Measurements from ENCODE around the gene B3GALNT1. TPM values are rescaled to one million over a fixed set of nuclear protein-coding genes. Genes with fewer than 3 reads are reported as not detected.

The B3GALNT1 gene
- total RNA-seq, 2 donors from 2014 or later: 13.2 to 14.0 TPM

DNA sequence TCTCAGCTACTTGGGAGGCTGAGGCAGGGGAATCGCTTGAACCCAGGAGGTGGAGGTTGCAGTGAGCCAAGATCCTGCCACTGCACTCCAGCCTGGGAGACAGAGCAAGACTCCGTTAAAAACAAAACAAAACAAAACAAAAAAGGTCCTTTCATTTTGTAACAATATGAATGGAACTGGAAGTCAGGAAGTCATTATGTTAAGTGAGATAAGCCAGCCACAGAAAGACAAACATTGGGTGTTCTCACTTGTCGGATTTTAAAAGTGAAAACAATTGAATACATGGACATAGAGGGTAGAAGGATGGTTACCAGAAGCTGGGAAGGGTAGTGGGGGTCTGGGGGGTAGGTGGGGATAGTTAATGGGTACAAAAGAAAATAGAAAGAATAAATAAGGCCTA lies 12.5 kb upstream of the B3GALNT1 start:
- H3K27ac ChIP-seq: no peak overlapping the region
- 66% methylated on average over 3 of the region's 3 CpGs for WGBS
- H3K36me3 ChIP-seq: no peaks in the 10 kb centered on the region
- DNase-seq (ENCODE audit: low spot score): no peak
- no peaks in the 10 kb centered on the region for H3K9me3 ChIP-seq
- intact Hi-C loops (cut with DNase I): no loop called here
- no peak overlapping the region for H3K4me3 ChIP-seq
- H3K4me1 ChIP-seq (replicated peaks): no peaks in the 10 kb centered on the region
- TF ChIP-seq, protein P1, sequence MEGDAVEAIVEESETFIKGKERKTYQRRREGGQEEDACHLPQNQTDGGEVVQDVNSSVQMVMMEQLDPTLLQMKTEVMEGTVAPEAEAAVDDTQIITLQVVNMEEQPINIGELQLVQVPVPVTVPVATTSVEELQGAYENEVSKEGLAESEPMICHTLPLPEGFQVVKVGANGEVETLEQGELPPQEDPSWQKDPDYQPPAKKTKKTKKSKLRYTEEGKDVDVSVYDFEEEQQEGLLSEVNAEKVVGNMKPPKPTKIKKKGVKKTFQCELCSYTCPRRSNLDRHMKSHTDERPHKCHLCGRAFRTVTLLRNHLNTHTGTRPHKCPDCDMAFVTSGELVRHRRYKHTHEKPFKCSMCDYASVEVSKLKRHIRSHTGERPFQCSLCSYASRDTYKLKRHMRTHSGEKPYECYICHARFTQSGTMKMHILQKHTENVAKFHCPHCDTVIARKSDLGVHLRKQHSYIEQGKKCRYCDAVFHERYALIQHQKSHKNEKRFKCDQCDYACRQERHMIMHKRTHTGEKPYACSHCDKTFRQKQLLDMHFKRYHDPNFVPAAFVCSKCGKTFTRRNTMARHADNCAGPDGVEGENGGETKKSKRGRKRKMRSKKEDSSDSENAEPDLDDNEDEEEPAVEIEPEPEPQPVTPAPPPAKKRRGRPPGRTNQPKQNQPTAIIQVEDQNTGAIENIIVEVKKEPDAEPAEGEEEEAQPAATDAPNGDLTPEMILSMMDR (IDR thresholded peaks at IDR 0.05): no peak
- TF ChIP-seq POLR2AphosphoS5 (IDR thresholded peaks at IDR 0.05) (no peak), POLR2A (IDR thresholded peaks at IDR 0.05) (no peak)
- H3K27me3 ChIP-seq (replicated peaks; ENCODE audit: insufficient read depth): no peaks in the 10 kb centered on the region

DNA sequence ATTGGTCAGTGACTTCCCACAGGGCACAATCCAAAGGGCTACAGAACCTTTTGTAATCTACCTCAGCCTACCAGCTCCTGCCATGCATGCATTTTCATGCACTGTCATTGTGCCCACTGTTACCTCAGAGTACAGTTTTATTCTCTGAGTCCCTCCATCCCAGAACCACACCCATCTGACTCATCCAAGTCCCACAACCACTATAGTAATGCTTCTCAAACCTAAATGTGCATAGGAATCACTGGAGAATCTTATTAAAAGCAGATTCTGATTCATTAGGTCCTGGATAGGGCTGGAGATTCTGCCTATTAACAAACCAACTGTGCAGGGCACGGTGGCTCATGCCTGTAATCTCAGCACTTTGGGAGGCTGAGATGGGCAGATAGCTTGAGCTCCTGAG lies 3.7 kb upstream of the B3GALNT1 start:
- no peaks in the 10 kb centered on the region for H3K27me3 ChIP-seq (replicated peaks; ENCODE audit: insufficient read depth)
- no peaks in the 10 kb centered on the region for H3K9me3 ChIP-seq
- WGBS: 100% methylated on average over 1 of the region's 1 CpG
- TF ChIP-seq POLR2AphosphoS5 (IDR thresholded peaks at IDR 0.05) (no peak), POLR2A (IDR thresholded peaks at IDR 0.05) (no peak)
- TF ChIP-seq, protein P1 (IDR thresholded peaks at IDR 0.05): no peak
- no peak overlapping the region for H3K27ac ChIP-seq
- H3K4me3 ChIP-seq: no peak overlapping the region
- H3K36me3 ChIP-seq: no peaks in the 10 kb centered on the region
- no peak for DNase-seq (ENCODE audit: low spot score)
- H3K4me1 ChIP-seq (replicated peaks): no peaks in the 10 kb centered on the region
- intact Hi-C loops (cut with DNase I): no loop called here

DNA sequence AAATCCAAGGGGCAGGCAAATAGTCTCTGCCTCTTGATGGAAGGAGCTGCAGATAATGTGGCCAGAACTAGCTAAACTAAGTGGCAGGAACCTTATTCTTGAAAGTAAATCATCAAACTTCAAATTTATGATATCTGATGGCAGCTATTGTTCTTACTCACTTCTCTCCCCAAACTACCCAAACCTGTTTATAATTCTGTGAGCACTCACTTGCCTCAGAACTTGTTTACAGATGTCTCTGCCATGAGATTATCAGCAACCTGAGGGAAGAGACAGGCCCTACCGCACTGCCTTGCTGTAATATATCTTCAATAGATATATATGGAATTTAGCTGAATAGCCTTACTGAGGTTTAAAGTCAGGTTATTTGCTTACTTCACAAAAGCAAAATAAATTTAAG lies 2.2 kb upstream of the B3GALNT1 start:
- 59% methylated on average over 1 of the region's 1 CpG for WGBS
- intact Hi-C loops (cut with DNase I): no loop called here
- H3K27ac ChIP-seq: no peak overlapping the region
- no peaks in the 10 kb centered on the region for H3K9me3 ChIP-seq
- H3K4me3 ChIP-seq: no peak overlapping the region
- no peaks in the 10 kb centered on the region for H3K36me3 ChIP-seq
- H3K27me3 ChIP-seq (replicated peaks; ENCODE audit: insufficient read depth): no peaks in the 10 kb centered on the region
- DNase-seq (ENCODE audit: low spot score): no peak
- H3K4me1 ChIP-seq (replicated peaks): no peaks in the 10 kb centered on the region
- no peak for TF ChIP-seq POLR2AphosphoS5 (IDR thresholded peaks at IDR 0.05)
- TF ChIP-seq POLR2A (IDR thresholded peaks at IDR 0.05): no peak
- TF ChIP-seq, protein P1 (IDR thresholded peaks at IDR 0.05): no peak

DNA sequence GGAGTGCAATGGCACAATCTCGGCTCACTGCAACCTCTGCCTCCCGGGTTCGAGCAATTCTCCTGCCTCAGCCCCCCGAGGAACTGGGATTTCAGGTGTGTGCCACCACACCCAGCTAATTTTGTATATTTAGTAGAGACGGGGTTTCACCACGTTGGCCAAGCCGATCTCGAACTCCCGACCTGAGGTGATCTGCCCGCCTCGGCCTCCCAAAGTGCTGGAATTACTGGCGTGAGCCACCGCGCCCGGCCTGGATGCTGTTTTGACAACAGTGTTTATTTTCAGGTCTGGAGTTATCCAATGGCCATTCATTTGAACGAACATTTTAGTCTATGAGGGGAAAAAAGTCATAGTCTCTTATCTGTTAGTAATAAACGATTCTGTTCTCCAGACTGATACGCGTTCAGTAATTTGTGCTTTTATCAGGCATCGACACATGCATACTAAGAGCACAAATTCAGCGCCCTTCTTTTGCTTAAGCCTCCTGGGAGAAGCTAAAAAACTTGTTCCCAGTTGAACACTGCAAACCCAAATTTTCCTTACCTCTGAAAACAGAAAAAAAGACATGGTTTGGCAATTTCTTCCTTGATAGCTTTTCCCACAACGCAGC lies 1.3 kb downstream of the B3GALNT1 start:
- peak overlapping the region in 1 of 2 donors; percentile 74 for H3K27ac ChIP-seq
- 89% methylated on average over 22 of the region's 22 CpGs for WGBS

DNA sequence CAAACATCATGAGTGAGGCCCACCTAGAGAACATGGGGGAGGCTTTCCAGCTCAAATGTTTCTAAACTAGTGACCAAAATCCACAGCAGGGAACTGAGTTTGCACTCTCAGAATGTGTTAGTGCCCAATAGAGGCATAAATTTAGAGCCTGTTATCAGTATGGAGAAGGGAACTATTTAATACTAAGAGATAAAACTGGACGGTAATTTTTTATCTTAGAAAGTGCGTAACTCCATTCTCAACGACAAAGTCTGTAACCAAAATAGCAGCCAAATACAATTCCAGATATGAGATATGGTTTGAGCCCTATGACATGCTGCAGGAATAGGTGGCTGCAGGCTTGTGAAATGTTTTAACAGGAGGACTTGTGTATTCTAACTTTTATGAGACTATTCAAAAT lies 3.5 kb downstream of the B3GALNT1 start:
- intact Hi-C loops (cut with DNase I): no loop called here
- Histone ChIP-seq H3K9me3 (no peaks in the 10 kb centered on the region), H3K36me3 (no peaks in the 10 kb centered on the region), H3K27me3 (replicated peaks; ENCODE audit: insufficient read depth) (no peaks in the 10 kb centered on the region), H3K27ac (no peak overlapping the region), H3K4me3 (no peak overlapping the region), H3K4me1 (replicated peaks) (no peaks in the 10 kb centered on the region)
- peak; percentile 27 for TF ChIP-seq POLR2AphosphoS5 (IDR thresholded peaks at IDR 0.05)
- TF ChIP-seq, protein P1 (IDR thresholded peaks at IDR 0.05): no peak
- DNase-seq (ENCODE audit: low spot score): no peak
- WGBS: 57% methylated on average over 3 of the region's 3 CpGs

More for the DNA sequence above, 1.3 kb downstream of the B3GALNT1 start:
- H3K27me3 ChIP-seq (replicated peaks; ENCODE audit: insufficient read depth): no peaks in the 10 kb centered on the region
- H3K9me3 ChIP-seq: no peaks in the 10 kb centered on the region
- H3K36me3 ChIP-seq: no peaks in the 10 kb centered on the region
- no peaks in the 10 kb centered on the region for H3K4me1 ChIP-seq (replicated peaks)
- DNase-seq (ENCODE audit: low spot score): no peak
- peak overlapping the region; percentile 44 to 52 for H3K4me3 ChIP-seq
- TF ChIP-seq POLR2AphosphoS5 (IDR thresholded peaks at IDR 0.05) (no peak), POLR2A (IDR thresholded peaks at IDR 0.05) (no peak)
- TF ChIP-seq, protein P1 (IDR thresholded peaks at IDR 0.05): no peak
- intact Hi-C loops (cut with DNase I): no loop called here
